HG03103 (cell line): Measurements from ENCODE around the gene FBN3.

Experiments used
- ATAC-seq: cut with Tn5 transposase; IDR thresholded peaks from one replicate; pipeline ENCODE4 v1.9.1; 2021; ENCODE audit warnings: low read depth; ENCODE audit not compliant: unreplicated experiment

Gene FBN3

GRCh38 chr19:8095354-8095886, 54.0 kb downstream of the FBN3 start:
- ATAC-seq = no peak

- ATAC-seq = no peak
These were observed 55.1 kb downstream of the FBN3 start for GRCh38 chr19:8094336-8094735.

DNA sequence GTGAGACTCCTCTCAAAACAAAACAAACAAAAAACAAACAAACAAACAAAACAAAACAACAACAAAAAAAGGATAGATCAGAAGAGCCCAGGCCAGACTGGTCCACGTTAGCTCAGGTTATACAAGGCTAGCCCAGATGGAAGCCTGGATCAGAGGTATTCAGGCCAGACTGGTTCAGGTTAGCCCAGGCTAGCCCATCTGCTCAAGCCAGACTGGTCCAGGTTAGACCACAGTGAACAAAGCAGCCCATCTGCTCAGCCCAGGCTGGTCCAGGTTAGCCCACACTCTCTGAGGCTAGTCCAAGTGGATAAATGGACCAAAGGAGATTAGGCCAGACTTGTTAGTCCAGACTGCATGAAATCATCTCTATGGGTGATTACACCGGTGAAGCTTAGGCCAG, 55.7 kb downstream of the FBN3 start:
- ATAC-seq = no peak

DNA sequence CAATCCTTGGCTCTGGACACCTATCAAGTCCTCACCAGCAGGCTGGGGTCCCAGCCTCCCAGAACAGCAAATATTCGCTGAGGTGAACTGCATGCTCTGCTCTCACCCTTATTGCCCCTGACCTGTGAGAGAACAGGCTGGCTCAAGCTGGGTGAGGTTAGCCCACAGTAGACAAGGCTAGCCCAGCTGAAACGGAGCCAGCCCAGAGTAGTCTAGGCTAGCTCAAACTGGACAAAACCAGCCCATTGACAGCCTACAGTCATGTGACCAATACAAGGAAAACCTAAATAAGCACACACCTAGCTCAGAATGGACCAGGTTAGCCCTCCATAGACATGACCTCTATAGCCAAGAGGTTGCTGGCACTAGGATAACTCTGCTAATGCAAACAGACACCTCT, 58.4 kb downstream of the FBN3 start:
- no peak for ATAC-seq

- no peak for ATAC-seq
These were observed 59.5 kb downstream of the FBN3 start for GRCh38 chr19:8089664-8090601.

DNA sequence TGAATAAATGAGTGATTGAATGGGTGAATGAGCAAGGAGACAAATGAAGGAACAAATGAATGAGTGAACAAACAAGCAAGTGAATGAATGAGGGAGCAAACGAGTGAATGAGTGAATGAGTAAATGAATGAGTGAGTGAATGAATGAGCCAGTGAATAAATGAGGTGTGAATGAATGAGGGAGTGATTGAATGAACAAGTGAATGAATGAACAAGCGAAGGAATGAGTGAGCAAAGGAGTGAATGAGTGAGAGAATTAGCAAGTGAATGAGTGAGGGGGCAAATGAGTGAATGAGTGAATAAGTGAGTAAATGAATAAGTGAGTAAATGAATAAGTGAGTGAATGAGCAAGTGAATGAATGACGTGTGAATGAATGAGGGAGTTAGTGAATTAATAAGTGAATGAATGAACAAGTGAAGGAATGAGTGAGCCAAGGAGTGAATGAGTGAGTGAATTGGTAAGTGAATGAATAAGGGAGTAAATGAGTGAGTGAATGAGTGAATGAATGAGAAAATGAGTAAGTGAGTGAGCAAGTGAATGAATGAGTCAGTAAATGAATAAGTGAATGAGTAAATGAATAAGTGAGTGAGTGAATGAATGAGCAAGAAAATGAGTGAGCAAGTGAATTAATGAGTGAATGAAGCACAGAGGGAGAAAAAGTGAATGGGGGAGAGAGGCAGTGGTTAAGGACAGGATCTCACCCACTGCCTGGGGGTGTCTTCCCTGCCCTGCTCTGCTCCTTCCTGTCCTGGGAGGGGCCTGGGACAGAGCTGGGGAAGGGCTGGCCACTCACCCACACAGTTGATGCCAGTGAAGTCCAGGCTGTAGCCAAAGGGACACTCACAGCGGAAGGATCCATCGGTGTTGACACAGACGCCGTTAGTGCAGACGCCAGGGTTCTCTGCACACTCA, 60.4 kb downstream of the FBN3 start:
- no peak for ATAC-seq

DNA sequence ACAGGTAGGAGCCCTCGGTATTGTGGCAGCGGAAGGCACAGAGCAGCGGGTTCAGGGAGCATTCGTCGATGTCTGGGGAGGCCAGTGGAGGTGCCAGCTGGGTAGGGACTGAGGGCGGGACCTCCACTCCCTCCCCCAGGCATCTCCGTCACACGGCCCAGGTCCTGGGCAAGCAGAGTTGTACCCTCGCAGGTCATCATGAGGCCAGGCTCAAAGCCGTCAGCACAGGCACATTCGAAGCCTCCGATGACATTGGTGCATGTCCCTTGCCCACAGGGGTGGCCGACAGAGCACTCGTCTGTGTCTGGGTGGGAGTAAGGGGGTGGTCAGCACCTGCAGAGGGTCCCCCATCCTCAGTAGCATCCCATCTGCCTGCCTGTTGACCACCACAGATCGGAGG, 61.5 kb downstream of the FBN3 start:
- no peak for ATAC-seq

GRCh38 chr19:8086849-8087248, 62.5 kb downstream of the FBN3 start:
- ATAC-seq = no peak

GRCh38 chr19:8085598-8086408, 63.6 kb downstream of the FBN3 start:
- no peak for ATAC-seq

- ATAC-seq = no peak
These were observed 65.2 kb downstream of the FBN3 start for GRCh38 chr19:8084152-8084551.

DNA sequence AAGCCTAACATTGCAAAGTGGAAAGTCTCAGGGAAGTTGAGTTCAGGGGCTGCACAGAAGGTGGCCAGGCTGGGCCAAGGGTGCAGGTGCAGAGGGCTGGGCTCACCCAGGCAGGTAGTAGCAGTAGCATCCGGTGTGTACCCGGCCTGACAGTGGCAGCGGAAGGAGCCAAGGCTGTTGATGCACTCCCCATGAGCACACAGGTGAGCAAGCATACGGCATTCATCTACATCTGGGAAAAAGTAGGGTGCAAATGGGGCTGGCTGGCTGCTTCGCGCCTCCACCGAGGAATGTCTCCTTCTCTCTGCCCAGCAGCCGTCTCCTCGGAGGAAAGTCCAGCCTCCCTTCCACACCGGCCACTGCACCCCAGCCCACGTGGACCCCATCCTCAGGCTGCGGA, 66.3 kb downstream of the FBN3 start:
- ATAC-seq = no peak

DNA sequence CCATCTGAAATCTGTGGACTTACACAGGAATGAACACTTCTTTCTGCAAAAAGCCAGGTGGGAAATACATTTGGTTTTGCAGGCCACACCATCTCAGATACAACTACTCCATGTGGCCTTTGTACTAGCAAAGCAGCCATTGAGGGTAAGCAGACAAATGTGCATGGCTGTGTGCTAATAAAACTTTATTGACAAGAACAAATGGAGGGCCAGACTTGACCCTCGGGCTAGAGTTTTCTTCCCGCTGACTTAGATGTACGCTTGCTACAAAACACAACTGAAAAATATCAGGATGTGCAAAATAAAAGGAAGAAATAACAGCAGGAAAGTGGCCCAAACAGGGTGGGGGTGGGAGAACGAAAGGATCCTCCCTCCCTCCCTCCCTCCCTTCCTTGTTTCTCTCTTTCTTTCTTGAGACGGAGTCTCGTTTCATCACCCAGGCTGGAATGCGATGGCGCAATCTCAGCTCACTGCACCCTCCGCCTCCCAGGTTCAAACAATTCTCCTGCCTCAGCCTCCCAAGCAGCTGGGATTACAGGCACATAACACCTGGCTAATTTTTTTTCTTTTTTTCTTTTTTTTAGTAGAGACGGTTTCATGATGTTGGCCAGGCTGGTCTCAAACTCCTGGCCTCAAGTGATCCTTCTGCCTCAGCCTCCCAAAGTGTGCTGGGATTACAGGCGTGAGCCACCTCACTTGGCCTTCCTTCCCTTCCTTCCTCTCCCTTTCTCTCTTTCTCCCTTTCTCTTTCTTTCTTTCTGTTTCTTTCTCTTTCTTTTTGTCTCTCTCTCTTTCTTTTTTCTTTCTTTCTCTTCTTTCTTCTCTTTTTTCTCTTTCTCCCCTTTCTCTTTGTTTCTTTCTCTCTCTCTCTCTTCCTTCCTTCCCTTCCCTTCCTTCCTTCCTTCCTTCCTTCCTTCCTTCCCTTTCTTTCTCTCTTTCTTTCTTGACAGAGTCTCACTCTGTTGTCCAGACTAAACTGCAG, 67.5 kb downstream of the FBN3 start:
- no peak for ATAC-seq

GRCh38 chr19:8080832-8081231, 68.6 kb downstream of the FBN3 start:
- ATAC-seq = no peak

GRCh38 chr19:8079988-8080387, 69.4 kb downstream of the FBN3 start:
- no peak for ATAC-seq

GRCh38 chr19:8075158-8076074, 74.0 kb downstream of the FBN3 start:
- ATAC-seq = no peak

GRCh38 chr19:8074501-8074900, 74.9 kb downstream of the FBN3 start:
- ATAC-seq = no peak

GRCh38 chr19:8071912-8072311, 77.5 kb downstream of the FBN3 start:
- no peak for ATAC-seq
